ENCODE measurements around the gene MOV10.

GRCh38 chr1:112646225-112646624, 28.2 kb upstream of the MOV10 start:
- TF ChIP-seq CTCF (IDR thresholded peaks at IDR 0.05) (no peak), ZFX (IDR thresholded peaks at IDR 0.05; ENCODE audit: borderline replicate concordance) (no peak)

All from 22Rv1 (cell line).